GM18861 (cell line): ENCODE results near the gene THSD4.

Source experiments
- ATAC-seq: cut with Tn5 transposase; IDR thresholded peaks from one replicate; pipeline ENCODE4 v1.9.1; 2021; ENCODE audit not compliant: unreplicated experiment

THSD4 gene

DNA sequence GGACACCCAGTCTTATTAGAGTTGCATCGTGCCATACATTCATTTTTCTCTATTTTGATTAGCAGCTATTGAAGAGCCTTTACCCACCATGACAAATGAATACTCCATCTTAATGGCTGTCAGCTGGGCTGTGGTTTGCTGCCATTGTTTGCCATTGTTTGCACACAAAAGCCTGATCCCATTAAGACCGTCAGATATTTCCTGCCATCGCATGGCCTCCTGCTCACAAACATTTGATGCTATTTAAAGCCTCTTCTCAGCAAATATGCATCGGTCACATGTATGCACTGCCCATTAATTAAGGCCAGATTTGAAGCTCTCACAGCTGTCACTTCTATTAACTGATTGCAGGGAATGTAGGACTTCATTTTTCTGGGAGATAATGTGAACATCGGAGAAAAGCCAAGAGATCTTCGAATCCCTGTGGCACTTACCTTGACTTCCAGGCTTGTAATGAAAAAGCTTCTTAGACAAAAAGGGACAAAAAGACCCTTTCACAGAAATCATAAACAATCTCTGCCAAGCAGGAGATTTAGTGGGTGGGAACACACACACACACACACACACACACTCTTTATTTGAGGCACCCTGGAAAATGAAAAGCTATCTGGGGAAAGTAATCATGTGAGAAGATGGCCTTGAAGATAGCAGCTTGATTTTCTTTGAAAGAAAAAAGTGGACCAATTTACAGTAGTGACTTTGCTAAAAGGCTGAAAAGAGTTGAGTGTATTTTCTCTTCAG is 519.7 kb downstream of the THSD4 start:
- no peak for ATAC-seq

DNA sequence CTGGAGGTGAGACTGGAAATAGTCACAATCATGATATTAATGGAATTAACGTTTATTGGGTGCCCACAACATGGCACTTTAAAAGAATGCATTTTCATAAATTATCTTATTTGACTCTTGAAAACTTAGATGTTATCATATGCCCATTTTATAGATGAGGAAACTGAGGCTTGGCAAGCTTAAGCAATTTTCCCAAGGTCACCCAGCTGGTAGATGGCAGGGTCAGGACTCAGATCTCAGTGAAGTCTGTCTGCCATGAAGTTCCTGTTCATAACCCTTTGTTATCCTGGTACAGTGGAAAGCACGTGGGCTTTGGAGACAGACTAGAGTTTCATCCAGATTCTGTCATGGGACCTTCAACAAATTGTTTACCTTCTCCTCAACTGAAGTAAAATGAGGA is 520.5 kb downstream of the THSD4 start:
- ATAC-seq, result no peak

DNA sequence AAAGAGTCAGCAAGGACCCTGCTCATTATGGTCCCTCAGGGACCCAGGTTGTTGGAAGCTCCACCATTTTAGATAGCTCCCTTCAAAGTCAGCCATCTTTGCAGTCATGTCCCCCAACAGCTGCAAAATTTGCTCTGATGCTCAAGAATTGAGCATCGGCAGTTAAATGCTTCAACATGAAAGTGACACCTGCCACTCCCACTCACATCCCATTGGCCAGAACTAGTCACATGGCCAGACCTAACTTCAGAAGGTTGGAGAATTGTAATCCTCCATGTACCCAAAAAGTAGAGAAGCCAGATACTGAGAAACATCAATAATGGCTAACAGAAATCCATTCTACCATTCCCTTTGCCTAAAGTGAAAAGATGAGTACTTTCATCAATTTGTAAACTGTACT is 523.6 kb downstream of the THSD4 start:
- no peak for ATAC-seq

DNA sequence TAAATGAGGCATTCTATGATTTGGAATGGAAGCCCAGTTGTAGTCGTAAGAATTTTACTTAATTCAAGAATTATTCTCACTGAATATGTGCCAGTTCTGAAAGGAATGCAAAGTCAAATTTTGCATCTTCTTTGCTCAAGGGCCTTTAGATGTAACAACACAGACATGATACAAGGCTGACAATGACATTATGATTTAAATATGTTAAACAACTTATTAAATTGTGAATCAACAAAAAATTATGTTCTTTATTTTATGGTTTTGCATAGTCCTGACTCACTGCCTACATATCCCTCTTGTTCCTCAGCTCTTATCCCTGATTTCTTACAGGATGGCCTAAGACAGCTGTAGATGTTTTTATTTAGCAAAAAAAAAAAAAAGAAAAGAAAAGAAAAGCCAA is 524.2 kb downstream of the THSD4 start:
- ATAC-seq, result no peak

DNA sequence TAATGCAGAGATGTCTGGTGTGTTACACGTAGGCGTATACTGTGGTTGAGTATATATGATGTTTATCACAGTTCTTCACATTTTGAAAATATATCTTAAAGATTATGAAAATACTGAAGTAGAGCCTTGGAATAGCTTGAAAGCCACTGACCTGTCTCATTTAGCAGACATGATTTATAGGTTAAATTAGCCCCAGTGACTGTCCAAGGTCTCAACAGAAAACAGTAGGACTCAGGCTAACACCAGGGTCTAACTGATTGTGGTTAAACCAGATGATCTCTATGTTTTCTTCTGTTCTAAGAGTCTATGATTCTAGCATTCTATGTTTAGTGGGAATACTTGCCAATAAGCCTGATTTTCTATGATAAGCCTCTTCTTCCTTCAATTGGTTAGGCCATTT is 528.6 kb downstream of the THSD4 start:
- ATAC-seq, result no peak

DNA sequence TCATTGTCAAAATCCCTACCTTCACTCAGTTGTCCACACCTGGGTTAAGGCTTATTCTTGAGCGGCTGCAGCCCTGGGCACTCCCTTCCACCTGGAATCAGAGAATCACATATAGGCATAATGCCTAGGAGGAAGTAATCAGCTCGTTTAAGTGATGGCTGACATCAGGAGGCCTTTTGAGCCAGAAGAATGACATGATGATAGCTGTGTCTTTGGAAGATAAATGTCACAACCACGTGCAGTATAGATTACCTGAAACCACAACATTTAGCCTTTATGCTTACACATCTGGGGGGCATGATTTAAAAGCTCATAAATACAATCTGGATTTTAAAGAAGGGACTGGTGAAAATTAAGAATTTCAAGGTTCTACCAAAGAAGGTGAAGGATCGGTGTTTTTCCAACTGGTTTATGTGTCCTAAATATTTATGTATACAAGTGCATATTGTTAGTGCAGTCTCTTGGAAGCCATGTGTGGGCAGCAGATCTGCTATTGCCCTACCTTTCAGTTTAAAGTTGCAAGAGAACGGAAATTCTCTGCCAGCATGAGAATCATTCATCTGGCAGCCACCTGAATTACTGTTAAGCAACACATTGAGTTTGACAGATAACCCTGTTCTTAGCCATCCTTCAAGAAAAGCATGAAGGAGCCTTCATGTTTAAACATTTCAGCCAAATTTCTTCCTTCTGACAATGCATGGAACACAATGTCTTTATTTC is 531.7 kb downstream of the THSD4 start:
- ATAC-seq, result no peak

DNA sequence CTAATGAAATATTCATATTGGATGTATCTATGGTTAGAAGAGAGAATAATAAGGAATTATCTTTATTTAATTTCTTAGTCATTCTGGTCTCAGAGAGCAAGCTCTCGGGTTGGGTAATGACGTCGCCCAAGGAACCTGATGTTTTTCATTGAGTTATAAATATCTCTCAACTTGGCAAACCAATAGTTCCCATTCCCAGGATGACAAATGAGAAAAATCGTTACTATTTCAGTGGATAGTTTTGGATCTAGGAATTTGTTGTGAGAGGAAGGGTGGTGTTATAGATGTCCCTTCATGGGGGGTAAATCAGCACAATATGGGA is 532.2 kb downstream of the THSD4 start:
- no peak for ATAC-seq

DNA sequence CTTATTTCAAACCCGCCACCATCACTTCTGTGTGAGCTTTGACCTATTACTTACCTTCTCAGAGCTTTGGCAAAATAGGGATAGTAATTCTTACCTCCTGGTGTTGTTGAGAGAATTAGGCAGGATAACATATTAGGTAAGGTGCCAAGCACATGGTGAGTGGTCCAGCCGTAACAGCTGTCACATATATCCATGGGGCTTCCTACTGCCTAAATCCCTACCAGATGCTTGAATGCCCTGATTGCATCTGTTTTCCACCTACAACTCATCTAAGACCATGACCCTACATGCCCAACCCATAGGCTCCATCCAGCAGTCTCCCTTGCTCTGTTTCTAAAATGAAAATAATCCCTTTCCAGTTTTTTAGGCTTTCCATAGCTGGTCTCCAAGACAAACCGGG is 532.8 kb downstream of the THSD4 start:
- no peak for ATAC-seq

DNA sequence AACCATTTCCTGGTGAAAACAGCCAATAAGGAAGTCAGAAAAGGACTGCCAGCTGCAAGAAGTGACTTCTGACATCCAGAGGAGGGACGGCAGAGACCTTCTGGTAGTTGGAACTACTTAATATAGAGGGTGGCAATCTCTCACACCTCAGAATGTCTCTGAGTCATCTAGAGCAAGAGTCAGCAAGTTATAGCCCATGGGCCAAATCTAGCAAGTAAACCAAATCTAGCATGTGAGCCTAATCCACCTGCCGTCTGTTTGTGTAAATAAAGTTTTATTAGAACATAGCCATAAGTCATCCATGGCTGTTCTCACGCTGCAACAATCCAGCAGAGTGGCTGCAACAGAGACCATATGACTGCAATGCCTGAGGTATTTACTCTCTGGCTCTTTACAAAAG is 534.6 kb downstream of the THSD4 start:
- ATAC-seq, result no peak

DNA sequence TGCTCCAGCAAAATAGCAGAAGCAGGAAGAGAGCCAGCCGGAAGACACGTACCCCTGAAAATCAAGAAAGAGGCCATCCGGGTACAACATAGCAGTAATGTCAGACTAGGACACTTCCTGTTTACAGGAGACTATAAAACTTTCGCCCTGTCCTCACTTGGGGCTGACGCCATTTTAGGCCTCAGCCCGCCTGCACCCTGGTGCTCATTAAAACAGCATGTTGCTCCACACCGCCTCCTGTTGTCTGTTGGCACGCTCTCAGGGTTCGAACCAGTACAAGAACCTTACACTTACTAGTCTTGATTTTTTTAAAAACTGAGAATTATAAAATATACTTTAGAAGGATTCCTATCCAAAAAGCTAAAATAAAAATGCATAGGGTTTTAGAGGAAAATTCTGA is 535.3 kb downstream of the THSD4 start:
- no peak for ATAC-seq

DNA sequence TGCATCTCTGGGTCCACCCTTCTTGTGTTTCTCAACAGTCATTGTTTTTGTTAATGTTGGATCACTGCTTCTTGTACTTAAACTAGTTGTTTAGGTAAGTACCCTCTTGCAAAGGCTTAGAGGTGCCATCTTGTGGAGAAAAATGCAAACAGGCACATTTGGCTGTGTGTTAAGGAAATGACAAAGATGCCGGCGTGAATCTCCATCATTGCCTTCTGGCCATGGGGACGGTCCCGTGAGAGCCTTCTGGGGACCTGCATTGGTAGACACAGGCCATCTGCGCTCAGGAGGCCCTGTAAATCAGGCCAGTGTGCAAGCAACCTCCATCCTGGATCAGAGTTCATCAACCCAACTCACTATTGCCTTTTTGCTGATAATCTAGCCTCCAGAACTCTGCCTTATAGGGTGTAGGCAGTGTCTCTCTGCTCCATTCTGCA is 536.5 kb downstream of the THSD4 start:
- no peak for ATAC-seq

DNA sequence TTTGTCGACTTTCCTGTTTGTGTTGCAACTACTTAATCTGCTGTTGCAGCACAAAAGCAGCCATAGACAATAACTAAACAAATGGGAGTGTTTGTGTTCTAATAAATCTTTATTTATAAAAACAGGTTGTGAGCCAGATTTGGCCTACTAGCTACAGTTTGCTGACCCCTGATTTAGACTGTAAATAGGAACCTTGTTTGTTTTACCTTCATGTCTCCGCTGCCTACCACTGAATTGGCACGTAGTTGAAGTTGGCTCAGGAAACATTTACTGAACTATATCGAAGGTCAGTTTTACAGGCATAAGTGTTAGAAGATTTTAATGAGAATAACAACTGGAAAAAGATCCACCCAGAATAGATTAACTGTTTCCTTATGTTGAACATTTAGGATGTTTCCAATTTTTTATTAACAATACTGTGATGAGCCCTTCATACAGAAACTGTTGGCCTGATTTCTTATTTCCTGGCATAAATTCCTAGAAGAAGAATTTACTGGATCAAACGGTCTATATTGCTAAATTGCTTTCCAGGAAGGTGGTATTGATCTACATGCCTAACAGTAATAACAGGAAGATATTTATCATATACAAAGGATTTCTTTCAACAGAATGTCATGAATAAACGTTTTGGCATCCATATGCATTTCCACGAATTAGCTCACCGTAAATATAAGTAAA is 538.9 kb downstream of the THSD4 start:
- ATAC-seq, result no peak

DNA sequence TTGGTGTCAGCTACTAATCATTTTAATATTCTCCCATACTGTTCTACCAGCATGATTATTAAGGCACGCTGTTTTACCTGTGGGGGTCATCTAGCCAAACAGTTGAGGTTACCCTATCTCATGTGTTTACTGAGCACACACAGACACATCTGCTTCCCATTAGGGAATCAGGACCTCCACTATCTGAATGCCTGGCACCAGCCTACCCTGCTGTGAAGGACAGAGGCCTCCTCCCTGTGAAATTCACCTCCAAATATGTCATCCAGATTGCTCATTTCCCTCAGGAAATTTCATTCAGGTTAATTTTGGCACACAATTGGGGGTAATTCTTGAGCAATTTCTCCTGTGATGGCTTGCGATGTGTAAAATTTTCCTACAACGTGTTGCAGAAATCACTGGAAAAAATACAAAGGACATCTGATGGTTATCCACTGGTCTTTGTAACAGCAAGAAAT is 539.5 kb downstream of the THSD4 start:
- ATAC-seq, result no peak

DNA sequence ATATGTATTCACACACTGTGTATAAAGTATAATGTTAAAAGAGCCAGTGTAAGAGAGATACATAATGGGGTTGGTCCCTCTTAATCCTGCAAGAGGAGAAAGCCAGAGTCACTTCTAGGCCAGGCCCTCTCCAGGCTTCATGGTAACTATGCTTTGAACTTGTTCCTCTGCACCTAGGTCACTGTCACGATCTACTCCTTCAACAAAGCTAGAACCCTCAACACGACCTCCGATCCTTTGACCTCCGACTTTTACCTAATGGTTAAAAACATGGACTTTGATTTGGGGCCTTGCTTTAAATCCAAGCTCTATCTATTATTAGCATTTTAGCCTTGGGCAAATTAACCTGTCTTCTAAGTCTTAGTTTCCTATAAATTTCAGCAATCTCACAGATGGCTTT is 541.2 kb downstream of the THSD4 start:
- no peak for ATAC-seq

DNA sequence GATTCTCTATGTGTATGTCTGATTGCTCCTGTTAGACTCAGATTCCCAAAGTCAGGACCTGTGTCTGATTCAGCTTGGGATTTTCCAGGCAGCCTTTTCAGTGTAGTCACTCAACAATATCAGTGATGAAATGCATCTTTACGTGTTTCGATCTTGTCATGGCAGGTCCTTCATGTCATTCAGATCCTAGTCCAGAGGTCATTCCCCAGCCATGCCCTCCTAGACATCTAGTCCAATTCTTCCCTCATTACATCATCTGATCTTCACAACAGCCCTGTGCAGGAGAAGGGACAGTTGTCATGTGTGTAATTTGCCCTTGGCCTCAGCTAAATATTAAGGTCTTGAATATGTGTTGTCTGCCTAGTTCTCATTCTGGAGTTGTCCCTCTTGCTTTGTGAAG is 541.9 kb downstream of the THSD4 start:
- no peak for ATAC-seq

DNA sequence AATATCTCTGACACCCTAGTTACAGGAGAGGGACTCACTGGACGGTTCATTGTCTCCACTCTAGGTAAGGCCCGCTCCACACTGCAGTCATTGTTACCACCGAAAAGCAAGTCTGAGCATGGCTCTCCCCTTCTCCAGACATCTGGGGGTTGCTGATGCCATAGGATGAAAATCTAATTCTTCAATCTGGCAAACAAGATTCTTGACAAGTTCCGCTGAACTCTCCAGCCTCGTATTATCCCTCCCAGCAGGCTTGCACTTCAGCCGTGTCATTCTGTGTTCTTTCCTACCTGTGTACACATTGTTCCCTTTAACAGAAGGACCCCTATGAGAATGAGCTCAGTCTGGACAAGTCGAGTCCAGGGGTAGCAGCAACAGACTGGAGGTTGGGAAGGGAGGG is 542.8 kb downstream of the THSD4 start:
- no peak for ATAC-seq

DNA sequence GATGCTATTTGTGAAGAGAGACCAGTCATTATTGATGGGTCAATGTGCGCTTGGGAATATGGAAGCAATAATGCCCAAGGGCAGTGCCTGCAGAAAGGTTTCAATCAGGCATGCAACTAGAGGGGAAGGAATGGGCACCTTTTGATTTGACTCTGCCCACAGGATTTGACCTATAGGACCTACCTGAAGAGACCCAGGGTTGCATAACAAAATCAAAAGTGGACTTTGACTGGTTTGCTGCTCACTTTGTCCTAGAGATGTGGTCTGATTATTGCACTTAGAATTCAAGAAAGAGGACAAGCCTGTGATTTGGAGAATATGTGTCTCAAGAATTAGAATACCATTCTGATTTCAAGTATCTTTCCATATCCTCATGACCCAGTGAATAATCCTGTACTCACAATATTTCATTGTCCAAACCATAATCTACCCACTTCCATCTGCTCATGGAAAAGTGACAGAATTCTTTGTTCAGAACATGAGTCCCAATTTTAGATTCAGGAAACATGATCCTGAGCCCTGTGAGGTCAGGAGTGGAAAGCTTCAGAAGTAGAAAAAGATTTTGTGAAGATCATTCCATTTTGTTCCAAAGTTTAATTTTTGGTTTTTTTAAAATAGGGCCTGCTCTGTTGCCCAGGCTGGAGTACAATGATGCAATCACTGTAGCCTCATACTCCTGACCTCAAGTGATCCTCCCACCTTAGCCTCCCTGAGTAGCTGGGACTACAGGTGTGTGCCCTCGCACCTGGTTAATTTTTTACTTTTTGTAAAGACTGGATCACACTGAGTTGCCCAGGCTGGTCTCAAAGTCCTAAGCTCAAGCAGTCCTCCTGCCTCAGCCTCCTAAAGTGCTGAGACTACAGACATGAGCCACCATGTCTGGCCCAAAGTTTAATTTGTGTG is 543.8 kb downstream of the THSD4 start:
- ATAC-seq, result no peak

DNA sequence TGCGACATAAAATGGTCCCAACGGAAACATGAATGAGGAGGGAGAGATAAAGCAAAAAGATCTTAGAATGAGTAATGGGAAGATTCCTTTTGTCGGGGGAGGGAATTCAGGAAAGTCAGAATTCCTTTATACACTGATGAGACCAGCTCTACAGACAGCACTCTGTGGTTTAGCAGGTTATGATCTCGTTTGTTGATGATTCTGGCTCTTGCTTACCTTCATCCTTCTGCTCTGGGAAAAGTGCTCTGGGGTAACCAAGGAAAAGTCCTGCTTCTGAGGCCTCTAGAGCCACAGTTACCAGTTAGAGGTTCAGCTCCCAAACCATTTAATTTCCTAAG is 544.4 kb downstream of the THSD4 start:
- no peak for ATAC-seq

DNA sequence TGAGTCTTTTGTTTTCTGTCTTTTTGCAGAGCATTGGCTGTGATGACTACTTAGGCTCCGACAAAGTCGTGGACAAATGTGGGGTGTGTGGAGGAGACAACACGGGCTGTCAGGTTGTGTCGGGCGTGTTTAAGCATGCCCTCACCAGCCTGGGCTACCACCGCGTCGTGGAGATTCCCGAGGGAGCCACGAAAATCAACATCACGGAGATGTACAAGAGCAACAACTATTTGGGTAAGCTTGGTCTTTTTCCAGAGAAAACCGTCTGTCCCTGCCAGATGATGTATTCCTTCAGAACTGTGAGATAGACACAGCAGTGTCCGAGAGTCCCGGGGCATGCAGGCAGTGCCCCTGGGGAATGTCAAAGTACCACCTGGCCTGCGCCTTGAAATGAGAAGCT is 545.2 kb downstream of the THSD4 start:
- no peak for ATAC-seq

DNA sequence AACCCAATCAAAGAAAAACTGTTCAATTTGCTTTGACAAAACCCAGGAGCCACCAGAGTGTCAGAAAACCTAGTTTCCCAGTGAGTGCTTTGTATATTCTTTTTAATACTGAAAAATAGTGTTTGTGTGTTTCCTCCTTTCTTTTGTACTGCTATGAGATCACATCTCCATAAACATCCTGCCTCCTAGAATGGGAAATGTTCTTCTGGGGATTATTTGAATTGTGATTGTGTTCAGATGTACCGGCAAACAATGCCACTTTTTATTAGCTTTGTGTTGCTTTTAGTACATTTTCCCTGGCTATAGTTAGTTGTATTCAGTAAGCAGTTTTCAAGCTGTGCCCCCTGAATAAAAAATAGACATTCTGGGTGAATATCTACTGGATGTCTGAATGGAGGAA is 547.0 kb downstream of the THSD4 start:
- ATAC-seq, result no peak

DNA sequence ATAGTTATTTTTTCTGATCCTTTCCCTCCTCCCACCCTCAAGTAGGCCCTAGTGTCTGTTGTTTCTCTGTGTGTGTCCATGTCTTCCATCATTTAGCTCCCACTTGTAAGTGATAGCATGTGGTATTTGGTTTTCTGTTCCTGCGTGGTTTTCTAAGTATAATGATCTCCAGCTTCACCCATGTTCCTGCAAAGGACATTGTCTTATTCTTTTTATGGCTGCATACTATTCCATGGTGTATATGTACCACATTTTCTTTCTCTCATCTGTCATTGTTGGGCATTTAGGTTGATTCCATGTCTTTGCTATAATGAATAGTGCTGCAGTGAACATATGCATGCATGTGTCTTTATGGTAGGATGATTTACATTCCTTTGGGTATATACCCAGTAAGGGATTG is 549.4 kb downstream of the THSD4 start:
- ATAC-seq, result no peak
